IMR-90 (cell line): Measurements from ENCODE around the gene KIDINS220. TPM values are rescaled to one million over a fixed set of nuclear protein-coding genes. Genes with fewer than 3 reads are reported as not detected.

Experiments used
- ATAC-seq: fragments of 200-7000 bp; cut with Tn5 transposase; 2 replicates; pipeline ENCODE4 v1.9.1; 2020; ENCODE audit warnings: low read depth, mild to moderate bottlenecking, moderate library complexity
- BruUV-seq: library from RNA; stranded (reverse); fragments of 400-500 nt; replicated peaks from 2 replicates; lab custom pipeline; 2021; lab: Mats Ljungman, UMichigan
- CTCF ChIA-PET: fragments of 300-600 bp; formaldehyde crosslinking; extraction: SDS; loops from one replicate; lab custom pipeline; 2021; ENCODE audit warnings: antibody characterized with exemption; lab: Yijun Ruan, JAX
- POLR2A ChIA-PET: fragments of 300-600 bp; sonication (Branson Sonifier 250); formaldehyde crosslinking; loops from one replicate; lab custom pipeline; 2022; ENCODE audit warnings: antibody characterized with exemption; ENCODE audit not compliant: unreplicated experiment; lab: Charles Lee
- DNase-seq: peaks from one replicate; pipeline ENCODE4 v3.0.0; 2013
- H2AFZ ChIP-seq: replicated peaks from 2 replicates; pipeline ENCODE3; 2013; ENCODE audit warnings: low read length, mild to moderate bottlenecking; ENCODE audit not compliant: poor library complexity
- H2AK5ac ChIP-seq: 2 replicates; pipeline ENCODE4 v1.6.1; 2013; ENCODE audit warnings: low read depth, low read length, inconsistent platforms
- H2AK9ac ChIP-seq: replicated peaks from 2 replicates; pipeline ENCODE3; 2013; ENCODE audit warnings: mild to moderate bottlenecking, low read depth, low read length, moderate library complexity; ENCODE audit not compliant: poor library complexity
- H2BK120ac ChIP-seq: 2 replicates; pipeline ENCODE4 v1.6.1; 2013; ENCODE audit warnings: low read depth, low read length, inconsistent platforms
- H2BK15ac ChIP-seq: 3 replicates; pipeline ENCODE4 v1.6.1; 2013; ENCODE audit warnings: low read depth, low read length, inconsistent platforms
- H2BK20ac ChIP-seq: 2 replicates; pipeline ENCODE4 v1.6.1; 2013; ENCODE audit warnings: low read depth, mild to moderate bottlenecking, inconsistent platforms, low read length, moderate library complexity
- H2BK5ac ChIP-seq: 2 replicates; pipeline ENCODE4 v1.6.1; 2013; ENCODE audit warnings: mild to moderate bottlenecking, low read depth, low read length, inconsistent platforms; ENCODE audit not compliant: poor library complexity, severe bottlenecking
- H3K14ac ChIP-seq: replicated peaks from 2 replicates; pipeline ENCODE4 v1.6.1; 2013; ENCODE audit warnings: low read depth, low read length, inconsistent platforms
- H3K18ac ChIP-seq: 2 replicates; pipeline ENCODE4 v1.6.1; 2013; ENCODE audit warnings: low read depth, low read length, control low read depth
- H3K23ac ChIP-seq: 2 replicates; pipeline ENCODE4 v1.6.1; 2013; ENCODE audit warnings: low read depth, low read length, inconsistent platforms
- H3K27ac ChIP-seq: 2 replicates; pipeline ENCODE4 v1.5.1; 2013; ENCODE audit warnings: mild to moderate bottlenecking, control low read depth, low read length; ENCODE audit not compliant: insufficient read depth
- H3K27me3 ChIP-seq: 2 replicates; pipeline ENCODE4 v1.6.1; 2013; ENCODE audit warnings: low read length; ENCODE audit not compliant: control insufficient read depth, insufficient read depth
- H3K36me3 ChIP-seq: 2 replicates; pipeline ENCODE4 v1.6.1; 2013; ENCODE audit warnings: low read length, mixed read lengths; ENCODE audit not compliant: control insufficient read depth, insufficient read depth
- H3K4ac ChIP-seq: 2 replicates; pipeline ENCODE4 v1.6.1; 2013; ENCODE audit warnings: low read depth, low read length, inconsistent platforms
- H3K4me1 ChIP-seq: 2 replicates; pipeline ENCODE4 v1.6.1; 2013; ENCODE audit warnings: low read length, mixed read lengths; ENCODE audit not compliant: control insufficient read depth, insufficient read depth
- H3K4me2 ChIP-seq: 2 replicates; pipeline ENCODE4 v1.6.1; 2013; ENCODE audit warnings: low read depth, mild to moderate bottlenecking, control low read depth, low read length, moderate library complexity
- H3K4me3 ChIP-seq: 2 replicates; pipeline ENCODE4 v1.5.1; 2013; ENCODE audit warnings: low read depth, mild to moderate bottlenecking, control low read depth, low read length, moderate library complexity; ENCODE audit not compliant: insufficient read depth
- H3K56ac ChIP-seq: 2 replicates; pipeline ENCODE4 v1.6.1; 2013; ENCODE audit warnings: low read length, inconsistent platforms; ENCODE audit not compliant: insufficient read depth; ENCODE audit errors: extremely low read depth
- H3K79me1 ChIP-seq, 2 experiments: 2 replicates each; pipeline ENCODE4 v1.6.1; 2013; ENCODE audit warnings: low read length in 2 of 2, inconsistent platforms in 1 of 2, low read depth in 1 of 2
- H3K9ac ChIP-seq: 2 replicates; pipeline ENCODE4 v1.6.1; 2013; ENCODE audit warnings: low read depth, low read length, control low read depth
- H3K9me1 ChIP-seq: 2 replicates; pipeline ENCODE4 v1.6.1; 2013; ENCODE audit warnings: low read length, inconsistent platforms; ENCODE audit not compliant: insufficient read depth
- H3K9me3 ChIP-seq: 2 replicates; pipeline ENCODE4 v1.6.1; 2013; ENCODE audit warnings: low read length; ENCODE audit not compliant: control insufficient read depth, insufficient read depth
- H4K20me1 ChIP-seq: 2 replicates; pipeline ENCODE4 v1.6.1; 2013; ENCODE audit warnings: low read length, inconsistent platforms; ENCODE audit not compliant: insufficient read depth
- H4K5ac ChIP-seq: 2 replicates; pipeline ENCODE4 v1.6.1; 2013; ENCODE audit warnings: mild to moderate bottlenecking, low read depth, low read length, control low read depth
- H4K8ac ChIP-seq, 2 experiments: 2 replicates each; pipeline ENCODE4 v1.6.1; 2013; ENCODE audit warnings: low read depth in 2 of 2, low read length in 2 of 2, control low read depth in 1 of 2, inconsistent platforms in 1 of 2
- H4K91ac ChIP-seq: 2 replicates; pipeline ENCODE4 v1.6.1; 2013; ENCODE audit warnings: low read depth, low read length, inconsistent platforms; ENCODE audit not compliant: insufficient read depth
- BHLHE40 ChIP-seq: fragments of 150-350 bp; IDR thresholded peaks from 2 replicates; pipeline ENCODE4 v1.6.1; 2016; ENCODE audit warnings: mild to moderate bottlenecking, low read depth, low read length
- CEBPB ChIP-seq: IDR thresholded peaks from 2 replicates; pipeline ENCODE4 v1.6.1; 2012; ENCODE audit warnings: low read depth, low read length, improper control_type of control experiment
- CHD1 ChIP-seq: IDR thresholded peaks from 2 replicates; pipeline ENCODE4 v1.6.1; 2012; ENCODE audit warnings: low read depth, low read length, improper control_type of control experiment
- CTCF ChIP-seq: conservative IDR thresholded peaks from 2 replicates; pipeline ENCODE4 v1.5.1; 2012; ENCODE audit warnings: mild to moderate bottlenecking, low read depth, low read length, improper control_type of control experiment
- ELK1 ChIP-seq: fragments of 150-350 bp; IDR thresholded peaks from 2 replicates; pipeline ENCODE4 v1.6.1; 2016; ENCODE audit warnings: low read depth, mild to moderate bottlenecking, low read length, moderate library complexity, borderline replicate concordance
- FOS ChIP-seq: fragments of 150-350 bp; IDR thresholded peaks from 2 replicates; pipeline ENCODE4 v1.6.1; 2016; ENCODE audit warnings: low read depth, low read length
- MAFK ChIP-seq: IDR thresholded peaks from 2 replicates; pipeline ENCODE4 v1.6.1; 2012; ENCODE audit warnings: low read depth, low read length, improper control_type of control experiment
- MAZ ChIP-seq: IDR thresholded peaks from 2 replicates; pipeline ENCODE4 v1.6.1; 2012; ENCODE audit warnings: low read depth, mild to moderate bottlenecking, low read length, improper control_type of control experiment, moderate library complexity, borderline replicate concordance
- MXI1 ChIP-seq: IDR thresholded peaks from 2 replicates; pipeline ENCODE4 v1.6.1; 2012; ENCODE audit warnings: low read depth, mild to moderate bottlenecking, low read length, moderate library complexity, borderline replicate concordance
- NFE2L2 ChIP-seq: fragments of 150-350 bp; IDR thresholded peaks from 2 replicates; pipeline ENCODE4 v1.6.1; 2016; ENCODE audit warnings: low read depth, mild to moderate bottlenecking, low read length
- POLR2A ChIP-seq: IDR thresholded peaks from 2 replicates; pipeline ENCODE4 v1.6.1; 2012; ENCODE audit warnings: mild to moderate bottlenecking, low read depth, low read length
- RAD21 ChIP-seq: IDR thresholded peaks from 2 replicates; pipeline ENCODE4 v1.6.1; 2012; ENCODE audit warnings: low read length, improper control_type of control experiment
- RCOR1 ChIP-seq: IDR thresholded peaks from 2 replicates; pipeline ENCODE4 v1.6.1; 2012; ENCODE audit warnings: mild to moderate bottlenecking, low read length, improper control_type of control experiment; ENCODE audit not compliant: insufficient replicate concordance
- RFX5 ChIP-seq: IDR thresholded peaks from 2 replicates; pipeline ENCODE4 v1.8.0; 2012; ENCODE audit warnings: low read depth, mild to moderate bottlenecking, low read length, moderate library complexity
- SMC3 ChIP-seq: fragments of 150-350 bp; IDR thresholded peaks from 2 replicates; pipeline ENCODE4 v1.6.1; 2016; ENCODE audit warnings: low read depth, mild to moderate bottlenecking, antibody characterized with exemption, low read length, moderate library complexity
- USF2 ChIP-seq: fragments of 150-350 bp; IDR thresholded peaks from 2 replicates; pipeline ENCODE4 v1.6.1; 2017; ENCODE audit warnings: mild to moderate bottlenecking, antibody characterized with exemption, low read length, low read depth
- WGBS, 2 experiments: methylation state at CpG; one replicate each; pipeline versions ENCODE4 v1.1.5 to v1.1.7; 2013; ENCODE audit warnings: missing lambda C conversion rate in 2 of 2; ENCODE audit not compliant: insufficient read length in 1 of 2; ENCODE audit errors: extremely low coverage in 2 of 2; 5-methylcytosine and 5-hydroxymethylcytosine counted together
- dilution Hi-C: fragments of 300-500 bp; cut with HindIII; formaldehyde crosslinking; loops from one replicate; pipeline ENCODE4 v1.14.3; 2018; ENCODE audit warnings: low sequenced_read_pairs; ENCODE audit not compliant: unreplicated experiment
- in situ Hi-C: fragments of 300-500 bp; cut with MboI; formaldehyde crosslinking; loops from 3 replicates; pipeline ENCODE4 v1.14.3; 2019; ENCODE audit warnings: low sequenced_read_pairs, inconsistent platforms, mixed read lengths
- intact Hi-C: fragments of 100-400 bp; cut with micrococcal nuclease; formaldehyde crosslinking; loops from 2 replicates; pipeline ENCODE4 v1.10.0; 2022
- polyA plus RNA-seq, 3 experiments: library from polyadenylated mRNA; depleted of rRNA; stranded (reverse); fragments of >200 nt; gene quantifications; 2 replicates each; pipeline ENCODE4 v1.2.3, GENCODE V29; 2012; ENCODE audit warnings: low replicate concordance in 1 of 3
- total RNA-seq: library from RNA; depleted of rRNA; stranded (reverse); fragments of >200 nt; gene quantifications from 2 replicates; pipeline ENCODE4 v1.2.3, GENCODE V29; 2012

Gene KIDINS220
- total and polyA plus RNA-seq, 2 of the 4 experiments (the other 2 are of a cell fraction): 23.1 to 63.4 TPM

- H2AK5ac ChIP-seq: no peak overlapping the region
- DNase-seq (peak; percentile 55), ATAC-seq (peak; percentile 82)
- H3K36me3 ChIP-seq: peaks cover 7% of the 10 kb centered on the region
- no peak overlapping the region for H3K14ac ChIP-seq
- H3K18ac ChIP-seq: no peak overlapping the region
- H3K23ac ChIP-seq: no peak overlapping the region
- no peak overlapping the region for H3K4me2 ChIP-seq
- no peak overlapping the region for H3K4me3 ChIP-seq
- 79 to 100% methylated on average over 1 to 4 of the region's 5 CpGs for WGBS, 2 experiments
- H3K27me3 ChIP-seq: no peaks in the 10 kb centered on the region
- no peak overlapping the region for H2BK120ac ChIP-seq
- ChIA-PET POLR2A (interaction anchor here (0.6 kb wide), 1 partner anchor 14 kb away, joined by 6 read pairs; no protein-coding TSS in a partner anchor), CTCF (no interaction called here)
- H3K27ac ChIP-seq: no peak overlapping the region
- TF ChIP-seq FOS (no peak), CHD1 (no peak), RAD21 (no peak), NFE2L2 (no peak), RFX5 (no peak), MXI1 (no peak), CTCF (no peak), CEBPB (no peak), BHLHE40 (no peak), POLR2A (no peak), MAZ (no peak), USF2 (no peak), MAFK (no peak), RCOR1 (no peak), SMC3 (no peak), ELK1 (no peak)
- no peak overlapping the region for H4K5ac ChIP-seq
- no peak overlapping the region for H2BK5ac ChIP-seq
- H3K9me1 ChIP-seq: 0 out of 2 replicates have a peak, but pooled peaks cover 3% of the 10 kb centered on the region
- no peak overlapping the region for H3K56ac ChIP-seq
- in situ Hi-C loops (no loop called here), intact Hi-C loops (no loop called here), dilution Hi-C loops (no loop called here)
- no peak overlapping the region; a peak in 1 of 4 replicates for H4K8ac ChIP-seq
- H3K4ac ChIP-seq: no peak overlapping the region
- no peak overlapping the region for H2AFZ ChIP-seq
- no peaks in the 10 kb centered on the region for H3K9me3 ChIP-seq
- no peak overlapping the region for H2BK15ac ChIP-seq
- BruUV-seq: no TSS peak
- no peak overlapping the region for H2BK20ac ChIP-seq
- no peak overlapping the region for H4K91ac ChIP-seq
- peaks cover 3 to 21% of the 10 kb centered on the region in 2 experiments; a peak in 3 of 4 replicates for H3K79me1 ChIP-seq
- peaks cover 4% of the 10 kb centered on the region for H3K4me1 ChIP-seq
- no peak overlapping the region for H3K9ac ChIP-seq
- peaks cover 4% of the 10 kb centered on the region; the same call in 1 of the 2 replicates for H4K20me1 ChIP-seq
- no peak overlapping the region for H2AK9ac ChIP-seq
These were observed 18.2 kb downstream of the KIDINS220 start for GRCh38 chr2:8819194-8819593.
